ENCODE results near the gene ZPBP.

Gene ZPBP

DNA sequence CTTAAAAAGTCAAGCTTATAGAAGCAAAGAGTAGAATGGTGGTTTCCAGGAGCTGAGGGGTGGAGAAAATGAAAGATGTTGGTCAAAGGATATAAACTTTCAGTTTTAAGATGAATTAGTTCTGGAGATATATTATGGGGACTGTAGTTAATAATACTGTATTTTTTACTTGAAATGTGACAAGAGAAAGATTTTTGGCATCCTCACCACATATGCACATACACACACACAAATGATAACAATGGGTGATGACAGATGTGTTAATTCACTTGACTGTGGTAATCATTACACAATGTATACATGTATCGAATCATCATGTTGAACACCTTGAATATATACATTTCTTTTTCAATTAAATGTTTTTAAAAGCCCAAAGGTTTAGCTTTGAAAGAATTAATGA, 32.7 kb upstream of the ZPBP start:
- no peak overlapping the region for H3K4me3 ChIP-seq (ENCODE audit: low read depth, low read length)
- TF ChIP-seq, protein P1, sequence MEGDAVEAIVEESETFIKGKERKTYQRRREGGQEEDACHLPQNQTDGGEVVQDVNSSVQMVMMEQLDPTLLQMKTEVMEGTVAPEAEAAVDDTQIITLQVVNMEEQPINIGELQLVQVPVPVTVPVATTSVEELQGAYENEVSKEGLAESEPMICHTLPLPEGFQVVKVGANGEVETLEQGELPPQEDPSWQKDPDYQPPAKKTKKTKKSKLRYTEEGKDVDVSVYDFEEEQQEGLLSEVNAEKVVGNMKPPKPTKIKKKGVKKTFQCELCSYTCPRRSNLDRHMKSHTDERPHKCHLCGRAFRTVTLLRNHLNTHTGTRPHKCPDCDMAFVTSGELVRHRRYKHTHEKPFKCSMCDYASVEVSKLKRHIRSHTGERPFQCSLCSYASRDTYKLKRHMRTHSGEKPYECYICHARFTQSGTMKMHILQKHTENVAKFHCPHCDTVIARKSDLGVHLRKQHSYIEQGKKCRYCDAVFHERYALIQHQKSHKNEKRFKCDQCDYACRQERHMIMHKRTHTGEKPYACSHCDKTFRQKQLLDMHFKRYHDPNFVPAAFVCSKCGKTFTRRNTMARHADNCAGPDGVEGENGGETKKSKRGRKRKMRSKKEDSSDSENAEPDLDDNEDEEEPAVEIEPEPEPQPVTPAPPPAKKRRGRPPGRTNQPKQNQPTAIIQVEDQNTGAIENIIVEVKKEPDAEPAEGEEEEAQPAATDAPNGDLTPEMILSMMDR (IDR thresholded peaks at IDR 0.05; ENCODE audit: insufficient read depth, low read depth, low read length, missing control alignments): no peak
- no peak for DNase-seq (ENCODE audit: low read depth)

DNA sequence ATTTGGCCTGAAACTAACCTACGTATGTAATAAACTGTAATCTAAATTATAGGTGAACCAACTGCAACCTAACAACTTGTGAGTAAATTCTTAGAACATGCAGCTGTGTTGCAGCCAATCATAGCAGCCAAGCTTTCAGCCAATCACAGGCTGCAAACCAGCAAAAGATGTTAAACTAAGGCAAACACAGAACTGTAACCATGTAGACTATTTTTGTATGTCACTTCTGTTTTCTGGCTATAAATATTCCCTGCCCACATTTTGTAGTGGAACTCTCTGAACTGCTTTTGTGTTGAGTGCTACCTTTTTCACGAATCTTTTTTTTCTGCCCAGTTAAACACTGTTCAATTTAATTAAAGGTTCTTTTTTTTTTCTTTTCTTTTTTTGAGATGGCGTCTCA, 28.2 kb upstream of the ZPBP start:
- TF ChIP-seq, protein P1 (IDR thresholded peaks at IDR 0.05; ENCODE audit: insufficient read depth, low read depth, low read length, missing control alignments): no peak
- no peak overlapping the region for H3K4me3 ChIP-seq (ENCODE audit: low read depth, low read length)
- peak; percentile 56 for DNase-seq (ENCODE audit: low read depth)

DNA sequence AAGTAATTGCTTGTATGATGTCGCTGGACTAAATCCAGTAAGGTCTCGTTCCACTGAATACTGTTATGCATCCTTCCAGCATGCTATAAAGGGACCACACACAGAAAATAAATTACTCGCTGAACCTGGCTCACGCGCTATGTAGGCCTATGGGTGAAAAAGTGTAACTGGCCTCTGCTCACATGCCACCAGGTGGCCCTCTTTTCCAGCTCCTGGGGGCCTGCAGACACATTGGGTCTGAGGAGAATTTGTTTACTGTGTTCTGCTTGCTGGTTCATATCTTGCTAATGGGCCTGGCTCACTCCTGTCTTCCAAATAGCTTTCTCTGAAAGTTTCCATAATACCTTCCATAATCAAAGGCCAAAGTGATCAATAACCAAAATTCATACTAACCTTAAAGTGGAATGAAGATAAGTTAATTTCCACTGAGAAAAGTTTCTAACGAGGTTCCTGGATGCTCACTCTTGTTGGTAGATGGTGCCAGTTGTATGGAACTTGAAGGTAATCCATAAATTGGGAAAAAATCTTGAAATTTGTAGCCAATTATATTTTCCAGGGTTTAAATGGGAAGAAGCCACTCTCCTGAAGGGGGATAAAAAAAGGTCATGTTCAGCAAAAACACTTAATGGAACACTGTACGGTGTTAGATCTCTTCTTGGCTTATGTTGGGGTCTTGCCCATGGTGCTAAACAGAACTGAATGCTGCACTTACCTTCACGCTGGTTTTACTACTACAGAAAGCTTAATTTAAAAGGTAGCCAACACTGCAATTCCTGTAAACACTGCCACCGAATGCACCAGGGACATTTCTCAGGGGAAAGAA, 27.0 kb upstream of the ZPBP start:
- no peak overlapping the region for H3K4me3 ChIP-seq (ENCODE audit: low read depth, low read length)
- TF ChIP-seq, protein P1 (IDR thresholded peaks at IDR 0.05; ENCODE audit: insufficient read depth, low read depth, low read length, missing control alignments): peak; percentile 58
- DNase-seq (ENCODE audit: low read depth): peak; percentile 58

DNA sequence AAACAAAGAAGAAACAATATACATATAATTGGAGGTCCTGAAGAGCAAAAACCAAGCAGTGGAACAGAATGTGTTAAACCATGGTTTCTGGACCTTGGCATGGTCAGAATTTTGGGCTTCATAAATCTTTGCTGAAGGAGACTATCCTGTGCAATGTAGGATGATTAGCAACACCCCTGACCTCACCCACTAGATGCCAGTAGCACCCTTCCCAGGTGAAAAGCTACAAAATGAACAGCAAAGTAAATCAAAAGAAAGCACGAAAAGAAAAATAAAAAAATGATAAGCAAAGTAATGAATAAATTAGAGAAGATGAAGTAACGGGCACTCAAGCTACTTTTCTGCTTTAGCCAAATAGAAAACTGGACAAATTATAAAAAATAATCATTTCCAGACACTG, 19.2 kb upstream of the ZPBP start:
- no peak for DNase-seq (ENCODE audit: low read depth)
- no peak overlapping the region for H3K4me3 ChIP-seq (ENCODE audit: low read depth, low read length)
- TF ChIP-seq, protein P1 (IDR thresholded peaks at IDR 0.05; ENCODE audit: insufficient read depth, low read depth, low read length, missing control alignments): no peak

DNA sequence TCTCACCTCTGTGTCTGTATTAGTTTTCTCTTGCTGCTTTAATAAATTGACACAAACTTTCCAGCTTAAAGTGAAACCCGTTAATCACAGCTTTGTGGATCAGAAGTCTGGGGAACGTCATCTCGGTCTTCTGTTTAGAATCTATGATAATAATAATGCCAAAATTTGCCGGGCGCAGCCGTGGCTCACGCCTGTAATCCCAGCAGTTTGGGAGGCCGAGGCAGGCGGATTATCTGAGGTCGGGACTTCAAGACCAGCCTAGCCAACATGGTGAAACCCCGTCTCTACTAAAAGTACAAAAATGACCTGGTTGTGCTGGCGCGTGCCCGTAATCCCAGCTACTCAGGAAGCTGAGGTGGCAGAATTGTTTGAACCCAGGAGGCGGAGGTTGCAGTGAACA, 8.8 kb upstream of the ZPBP start:
- no peak for DNase-seq (ENCODE audit: low read depth)
- TF ChIP-seq, protein P1 (IDR thresholded peaks at IDR 0.05; ENCODE audit: insufficient read depth, low read depth, low read length, missing control alignments): no peak
- H3K4me3 ChIP-seq (ENCODE audit: low read depth, low read length): no peak overlapping the region

DNA sequence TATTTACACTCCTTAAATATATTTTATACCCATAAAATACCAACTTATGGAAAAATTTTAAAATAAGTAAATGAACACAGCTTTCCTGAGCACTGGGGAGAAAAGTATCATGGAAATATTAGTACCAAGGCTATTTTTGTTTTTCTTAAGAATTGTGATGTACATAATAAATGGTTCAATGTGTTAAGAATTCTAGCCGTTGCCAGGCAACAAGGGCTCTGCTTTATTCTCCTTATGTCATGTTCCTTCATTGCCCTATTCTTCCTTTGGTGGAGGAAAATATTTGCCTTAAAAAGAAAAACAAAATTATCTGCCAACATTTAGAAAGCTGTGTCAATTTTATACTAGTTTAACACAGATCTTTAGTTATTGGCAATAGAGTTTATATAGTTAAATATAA, 2.6 kb upstream of the ZPBP start:
- TF ChIP-seq, protein P1 (IDR thresholded peaks at IDR 0.05; ENCODE audit: insufficient read depth, low read depth, low read length, missing control alignments): no peak
- H3K4me3 ChIP-seq (ENCODE audit: low read depth, low read length): no peak overlapping the region

More for the DNA sequence above, 2.6 kb upstream of the ZPBP start:
- no peak for DNase-seq (ENCODE audit: low read depth)
